NT2/D1 (cell line): ENCODE data around the gene GPD1.

Experiments used
- YY1 ChIP-seq: IDR thresholded peaks from 2 replicates; pipeline ENCODE4 v1.6.1; 2011; ENCODE audit not compliant: insufficient read length, insufficient read depth
- ZNF274 ChIP-seq: IDR thresholded peaks from 2 replicates; pipeline ENCODE4 v1.6.1; 2011; ENCODE audit warnings: mild to moderate bottlenecking, low read depth, low read length

GRCh38 chr12:50120521-50120920, 16.7 kb downstream of the GPD1 start:
- TF ChIP-seq YY1 (no peak), ZNF274 (no peak)
